ENCODE measurements around the gene C10orf90.

GRCh38 chr10:126665207-126665606, 5.3 kb downstream of the C10orf90 start:
- TF ChIP-seq CTCF (IDR thresholded peaks at IDR 0.05; ENCODE audit: low read length) = no peak
- TF ChIP-seq EZH2 (IDR thresholded peaks at IDR 0.05; ENCODE audit: borderline replicate concordance, low read length) = no peak
